ENCODE results near the gene FANCI. TPM values are rescaled to one million over a fixed set of nuclear protein-coding genes. Genes with fewer than 3 reads are reported as not detected.

Gene FANCI
- total RNA-seq, 1 experiment from 2014 or later = 163 TPM

DNA sequence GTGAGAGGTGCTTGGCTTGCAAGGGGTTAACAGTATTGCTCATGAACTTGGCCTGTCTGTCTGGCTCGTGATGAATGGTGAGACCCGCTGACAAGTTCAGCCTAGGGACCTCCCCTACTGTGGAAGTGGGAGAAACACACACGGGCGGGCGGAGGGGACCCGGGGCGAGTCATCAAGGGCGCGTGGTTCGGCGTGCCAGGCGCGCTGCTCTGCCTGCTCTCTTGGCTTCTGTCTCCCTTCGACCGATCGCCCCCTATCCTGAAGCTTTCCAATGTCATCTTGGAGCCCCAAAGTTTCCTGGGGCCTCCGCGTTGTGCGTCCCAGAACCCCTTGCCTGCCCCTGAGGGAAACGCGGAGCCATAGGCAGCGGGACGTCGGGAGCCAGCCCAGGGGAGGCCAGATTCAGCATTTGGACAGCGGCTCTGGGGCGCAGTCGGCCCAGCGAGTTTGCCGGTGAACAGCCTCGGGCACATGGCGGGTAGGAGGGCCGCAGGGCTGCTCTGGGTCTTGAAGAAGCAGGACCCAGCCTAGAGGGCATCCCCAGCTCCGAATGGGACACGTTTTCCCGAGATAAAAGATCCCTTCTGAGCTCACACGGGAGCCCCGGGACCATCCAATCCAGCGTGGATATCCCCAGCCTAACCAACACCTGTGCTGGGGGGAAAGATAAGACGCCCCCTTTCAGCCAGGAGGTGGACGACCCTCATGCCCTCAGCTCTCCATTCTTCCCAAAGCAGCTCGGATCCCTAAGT lies 117.8 kb downstream of the FANCI start:
- H3K4me3 ChIP-seq (ENCODE audit: low read depth, low read length, poor library complexity, severe bottlenecking) = peak overlapping the region; percentile 50
- intact Hi-C loops (cut with micrococcal nuclease; ENCODE audit: unreplicated experiment) = no loop called here
- peaks cover 57% of the 10 kb centered on the region for H3K27me3 ChIP-seq (replicated peaks; ENCODE audit: insufficient read depth, low read depth, low read length, poor library complexity)

DNA sequence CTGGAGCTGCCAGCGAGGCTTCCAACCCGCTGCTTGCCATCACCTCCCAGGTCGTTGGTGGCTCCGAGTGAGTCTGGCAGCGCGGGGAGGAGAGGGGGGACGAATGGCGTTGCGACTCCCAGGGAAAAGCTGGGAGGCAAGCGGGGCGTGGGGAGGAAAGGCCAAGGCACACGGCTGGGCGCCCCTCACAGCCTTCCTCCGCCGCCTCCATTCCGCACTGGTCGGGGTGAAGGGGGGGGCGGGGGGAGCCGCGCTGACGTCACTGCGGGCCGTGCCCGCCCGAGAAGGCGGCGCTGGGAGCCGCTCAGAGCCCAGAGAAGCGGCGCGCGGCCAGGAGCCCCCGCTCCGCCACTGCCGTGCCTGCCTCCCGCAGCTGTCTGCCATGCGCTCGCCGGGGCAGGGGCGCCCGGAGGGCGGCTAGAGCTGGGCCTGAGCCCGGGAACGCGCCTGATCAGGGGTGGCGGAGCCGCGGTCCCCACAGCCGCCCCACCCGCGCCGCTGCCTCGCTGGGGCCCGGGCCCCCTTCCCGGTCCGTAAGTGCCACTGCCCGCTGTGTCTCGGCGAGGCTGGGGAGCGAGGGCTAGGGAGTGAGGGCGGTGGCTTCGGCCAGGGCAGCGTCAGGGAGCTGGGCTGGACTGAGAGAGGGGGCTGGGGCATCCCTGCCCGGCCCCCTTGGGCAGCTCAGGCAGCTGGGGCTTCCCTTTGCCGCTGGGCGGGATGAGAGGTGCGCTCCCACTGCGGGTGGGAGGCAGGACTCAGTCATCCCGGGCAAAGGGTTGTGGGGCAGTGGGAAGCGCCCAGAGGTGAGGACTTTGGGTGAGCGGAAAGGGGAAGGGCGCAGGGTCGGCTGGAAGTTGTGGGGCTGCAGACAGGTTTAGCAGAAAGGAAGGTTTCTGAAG lies 118.7 kb downstream of the FANCI start:
- POLR2A ChIA-PET (ENCODE audit: low non-redundant PET) = interaction anchor here (0.7 kb wide), 1 partner anchor 83 kb away, joined by 3 read pairs; no protein-coding TSS in a partner anchor

More for the DNA sequence above, 117.8 kb downstream of the FANCI start:
- ChIA-PET CTCF (interaction anchor here (0.7 kb wide), 1 partner anchor 69 kb away, joined by 3 read pairs; no protein-coding TSS in a partner anchor), POLR2A (ENCODE audit: low non-redundant PET) (interaction anchor here (0.7 kb wide), 1 partner anchor 84 kb away, joined by 3 read pairs; no protein-coding TSS in a partner anchor)
- Histone ChIP-seq H3K27ac (ENCODE audit: low read depth, low read length, poor library complexity, severe bottlenecking) (no peak overlapping the region), H3K36me3 (ENCODE audit: insufficient read depth, low read length, poor library complexity, severe bottlenecking) (no peaks in the 10 kb centered on the region), H3K4me1 (ENCODE audit: insufficient read depth, low read length, poor library complexity, severe bottlenecking) (peaks cover 10% of the 10 kb centered on the region), H3K9me3 (ENCODE audit: low read depth, low read length, poor library complexity, severe bottlenecking) (no peaks in the 10 kb centered on the region)
- no TSS peak for BruUV-seq (replicated peaks)
- peak; percentile 61 for TF ChIP-seq EZH2 (IDR thresholded peaks at IDR 0.05; ENCODE audit: borderline replicate concordance, low read depth, low read length, poor library complexity, severe bottlenecking)
- TF ChIP-seq, protein P1, sequence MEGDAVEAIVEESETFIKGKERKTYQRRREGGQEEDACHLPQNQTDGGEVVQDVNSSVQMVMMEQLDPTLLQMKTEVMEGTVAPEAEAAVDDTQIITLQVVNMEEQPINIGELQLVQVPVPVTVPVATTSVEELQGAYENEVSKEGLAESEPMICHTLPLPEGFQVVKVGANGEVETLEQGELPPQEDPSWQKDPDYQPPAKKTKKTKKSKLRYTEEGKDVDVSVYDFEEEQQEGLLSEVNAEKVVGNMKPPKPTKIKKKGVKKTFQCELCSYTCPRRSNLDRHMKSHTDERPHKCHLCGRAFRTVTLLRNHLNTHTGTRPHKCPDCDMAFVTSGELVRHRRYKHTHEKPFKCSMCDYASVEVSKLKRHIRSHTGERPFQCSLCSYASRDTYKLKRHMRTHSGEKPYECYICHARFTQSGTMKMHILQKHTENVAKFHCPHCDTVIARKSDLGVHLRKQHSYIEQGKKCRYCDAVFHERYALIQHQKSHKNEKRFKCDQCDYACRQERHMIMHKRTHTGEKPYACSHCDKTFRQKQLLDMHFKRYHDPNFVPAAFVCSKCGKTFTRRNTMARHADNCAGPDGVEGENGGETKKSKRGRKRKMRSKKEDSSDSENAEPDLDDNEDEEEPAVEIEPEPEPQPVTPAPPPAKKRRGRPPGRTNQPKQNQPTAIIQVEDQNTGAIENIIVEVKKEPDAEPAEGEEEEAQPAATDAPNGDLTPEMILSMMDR (conservative IDR thresholded peaks at IDR 0.05; ENCODE audit: low read depth, low read length) = no peak
- DNase-seq (ENCODE audit: low spot score) = peak; percentile 75

GRCh38 chr15:89363133-89363532 lies 119.4 kb downstream of the FANCI start:
- Histone ChIP-seq H3K4me1 (ENCODE audit: insufficient read depth, low read length, poor library complexity, severe bottlenecking) (peaks cover 10% of the 10 kb centered on the region), H3K36me3 (ENCODE audit: insufficient read depth, low read length, poor library complexity, severe bottlenecking) (no peaks in the 10 kb centered on the region), H3K9me3 (ENCODE audit: low read depth, low read length, poor library complexity, severe bottlenecking) (no peaks in the 10 kb centered on the region), H3K27me3 (replicated peaks; ENCODE audit: insufficient read depth, low read depth, low read length, poor library complexity) (peaks cover 67% of the 10 kb centered on the region), H3K27ac (ENCODE audit: low read depth, low read length, poor library complexity, severe bottlenecking) (no peak overlapping the region), H3K4me3 (ENCODE audit: low read depth, low read length, poor library complexity, severe bottlenecking) (peak overlapping the region; percentile 50)
- no TSS peak for BruUV-seq (replicated peaks)
- intact Hi-C loops (cut with micrococcal nuclease; ENCODE audit: unreplicated experiment) = no loop called here
- ChIA-PET POLR2A (ENCODE audit: low non-redundant PET) (no interaction called here), CTCF (no interaction called here)
- DNase-seq (ENCODE audit: low spot score) = no peak
- no peak for TF ChIP-seq EZH2 (IDR thresholded peaks at IDR 0.05; ENCODE audit: borderline replicate concordance, low read depth, low read length, poor library complexity, severe bottlenecking)
- TF ChIP-seq, protein P1 (conservative IDR thresholded peaks at IDR 0.05; ENCODE audit: low read depth, low read length) = no peak

More for the DNA sequence above, 118.7 kb downstream of the FANCI start:
- no TSS peak for BruUV-seq (replicated peaks)
- Histone ChIP-seq H3K4me3 (ENCODE audit: low read depth, low read length, poor library complexity, severe bottlenecking) (peak overlapping the region; percentile 50), H3K27ac (ENCODE audit: low read depth, low read length, poor library complexity, severe bottlenecking) (no peak overlapping the region), H3K9me3 (ENCODE audit: low read depth, low read length, poor library complexity, severe bottlenecking) (no peaks in the 10 kb centered on the region), H3K27me3 (replicated peaks; ENCODE audit: insufficient read depth, low read depth, low read length, poor library complexity) (peaks cover 65% of the 10 kb centered on the region), H3K36me3 (ENCODE audit: insufficient read depth, low read length, poor library complexity, severe bottlenecking) (no peaks in the 10 kb centered on the region), H3K4me1 (ENCODE audit: insufficient read depth, low read length, poor library complexity, severe bottlenecking) (peaks cover 10% of the 10 kb centered on the region)
- CTCF ChIA-PET = no interaction called here
- no peak for TF ChIP-seq EZH2 (IDR thresholded peaks at IDR 0.05; ENCODE audit: borderline replicate concordance, low read depth, low read length, poor library complexity, severe bottlenecking)
- TF ChIP-seq, protein P1 (conservative IDR thresholded peaks at IDR 0.05; ENCODE audit: low read depth, low read length) = no peak
- intact Hi-C loops (cut with micrococcal nuclease; ENCODE audit: unreplicated experiment) = no loop called here
- DNase-seq (ENCODE audit: low spot score) = peak; percentile 34
